Activated CD4-positive, alpha-beta T cell treated with anti-CD3 and anti-CD28 coated beads, Interleukin-2, amount 50 U/mL, for 24 hours (primary cell): ENCODE results near the gene OR2A42.
"Not testable (repeated sequence)": the region's sequence is repeated elsewhere in the genome, so short reads cannot be mapped to it uniquely, and the experiment has no call there.

Source experiments
- DNase-seq, 2 donors: peaks; one replicate each; pipeline ENCODE4 v3.0.0-alpha.2; 2020; ENCODE audit warnings: low read depth in 1 of 2, low spot score in 1 of 2

OR2A42 gene

DNA sequence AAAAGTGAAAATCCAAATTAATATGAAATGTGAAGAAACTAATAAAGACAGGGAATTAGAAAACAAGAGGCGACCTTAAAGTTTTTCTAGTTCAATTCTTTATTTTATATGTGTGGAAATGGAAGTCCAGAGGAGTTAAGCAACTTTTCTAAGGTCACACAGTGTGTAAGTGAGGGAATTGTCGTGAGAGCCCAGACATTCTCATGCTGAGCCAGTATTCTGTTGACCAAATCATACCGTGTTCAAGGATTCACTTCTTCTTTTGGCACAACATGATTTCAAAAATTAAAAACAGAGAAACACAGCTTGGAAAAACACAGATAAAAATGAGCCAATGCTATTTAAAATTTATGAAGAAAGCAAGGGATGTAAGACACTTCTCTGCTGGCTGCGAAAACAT, 12.5 kb downstream of the OR2A42 start:
- not testable (repeated sequence) for DNase-seq

DNA sequence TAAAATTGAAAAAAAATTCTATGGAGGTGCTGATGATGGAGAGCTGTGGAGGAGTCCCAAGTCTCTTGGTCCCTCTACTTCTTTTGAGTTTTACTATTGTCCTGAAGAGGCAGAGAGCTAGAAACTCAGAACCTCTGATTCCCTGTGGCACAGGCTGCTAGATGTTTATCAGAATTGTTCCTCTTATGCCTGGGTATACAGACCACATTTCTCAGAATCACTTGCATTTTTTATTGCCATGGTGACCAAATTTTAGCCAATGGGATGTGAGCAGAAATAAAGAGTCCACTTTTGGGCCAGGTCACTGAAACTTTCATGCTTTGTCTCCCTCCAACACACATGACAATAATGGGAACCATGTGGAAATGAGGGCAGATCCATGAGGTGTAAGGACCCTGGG, 15.7 kb downstream of the OR2A42 start:
- not testable (repeated sequence) for DNase-seq

- not testable (repeated sequence) for DNase-seq
Measured at GRCh38 chr7:144220531-144220930, 18.9 kb downstream of the OR2A42 start.

GRCh38 chr7:144219149-144219548, 20.3 kb downstream of the OR2A42 start:
- DNase-seq: not testable (repeated sequence)

DNA sequence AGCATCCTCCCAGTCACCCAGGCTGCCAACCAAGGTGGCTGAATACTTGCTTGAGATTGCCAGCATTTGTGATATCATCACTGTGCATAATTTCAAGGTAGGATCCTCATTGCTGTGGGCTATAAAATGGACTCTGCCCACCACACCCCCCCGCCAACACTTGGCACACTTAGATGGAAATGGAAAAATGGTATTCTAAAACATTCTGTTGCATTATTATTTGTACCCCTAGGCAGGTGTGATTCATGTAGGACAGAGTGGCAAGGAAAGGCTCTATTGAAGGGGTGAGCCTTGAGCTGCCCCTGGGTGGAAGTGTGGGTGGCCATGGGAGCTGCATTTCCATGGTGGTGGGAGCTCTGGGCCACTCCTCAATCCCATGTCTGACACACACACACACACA, 20.8 kb downstream of the OR2A42 start:
- DNase-seq: not testable (repeated sequence)

DNA sequence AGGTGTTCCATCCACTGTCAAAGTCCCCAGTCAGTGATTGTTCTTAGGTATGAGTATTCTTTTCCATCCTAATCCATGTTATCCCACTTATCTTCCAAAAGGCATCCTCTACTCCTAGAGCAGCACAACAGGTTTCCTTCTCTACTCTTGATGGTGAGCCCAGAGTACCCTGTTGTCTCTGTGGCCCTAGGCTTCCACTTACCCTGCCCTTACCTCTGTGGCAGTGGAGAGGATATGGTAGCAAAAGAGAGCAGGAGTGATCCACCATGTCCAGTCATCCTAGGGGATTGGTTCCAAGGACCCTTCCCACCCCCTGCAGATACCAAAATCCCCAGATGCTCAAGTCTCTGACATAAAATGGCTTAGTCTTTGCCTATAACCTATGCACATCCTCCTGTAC, 22.2 kb downstream of the OR2A42 start:
- DNase-seq: not testable (repeated sequence)

DNA sequence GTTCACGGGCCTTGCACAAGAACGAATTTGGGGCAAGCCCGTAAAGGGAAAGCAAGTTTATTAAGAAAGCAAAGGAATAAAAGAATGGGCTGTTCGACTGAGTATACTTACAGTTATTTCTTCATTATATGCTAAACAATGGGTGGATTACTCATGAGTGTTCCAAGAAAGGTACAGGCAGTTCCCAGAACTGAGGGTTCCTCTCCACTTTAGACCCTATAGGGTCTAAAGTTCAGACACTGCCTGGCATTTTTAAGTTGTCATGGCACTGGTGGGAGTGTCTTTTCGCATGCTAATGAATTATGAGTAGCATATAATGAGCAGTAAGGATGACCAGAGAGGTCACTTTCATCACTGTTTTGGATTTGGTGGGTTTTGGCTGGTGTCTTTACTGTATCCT, 34.1 kb downstream of the OR2A42 start:
- not testable (repeated sequence) for DNase-seq

DNA sequence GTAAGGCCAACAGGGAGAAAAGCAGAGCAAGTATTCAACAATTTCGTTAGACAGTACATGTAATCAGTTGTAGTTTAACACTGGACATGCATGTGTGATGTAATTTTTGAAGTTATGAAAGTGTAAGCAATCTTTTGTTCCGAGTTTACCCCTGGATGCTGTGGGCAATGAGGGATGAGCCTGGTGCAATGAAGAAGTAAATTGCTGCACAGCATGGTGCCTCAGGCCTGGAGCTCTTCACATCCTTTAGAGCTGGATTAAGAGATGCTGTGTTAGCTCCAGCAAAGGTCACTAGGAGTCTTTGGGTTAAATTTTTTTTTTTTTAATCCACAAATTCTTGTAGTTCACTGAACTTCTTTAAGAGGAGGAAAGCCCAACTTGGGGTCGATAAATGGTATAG, 36.3 kb downstream of the OR2A42 start:
- DNase-seq: not testable (repeated sequence)

DNA sequence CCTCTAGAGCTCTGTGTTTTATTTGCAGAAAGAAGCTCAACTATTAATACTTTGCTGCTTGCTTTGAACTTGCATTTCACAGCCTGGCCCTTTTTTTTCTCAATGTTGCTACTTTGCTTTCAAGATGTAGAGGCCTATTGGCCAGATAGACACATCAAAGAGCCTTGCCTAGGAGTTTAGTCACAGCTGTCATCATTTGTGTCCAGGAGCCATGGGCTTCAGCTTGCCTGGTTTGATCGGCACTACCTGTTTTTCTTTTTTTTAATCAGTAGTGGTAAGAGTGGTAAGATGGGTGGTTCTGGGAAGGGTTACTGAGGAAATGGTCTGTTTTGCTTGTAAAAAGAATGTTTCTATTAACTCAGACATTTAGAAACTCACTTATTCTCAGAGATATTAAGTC, 37.4 kb downstream of the OR2A42 start:
- DNase-seq: not testable (repeated sequence)

DNA sequence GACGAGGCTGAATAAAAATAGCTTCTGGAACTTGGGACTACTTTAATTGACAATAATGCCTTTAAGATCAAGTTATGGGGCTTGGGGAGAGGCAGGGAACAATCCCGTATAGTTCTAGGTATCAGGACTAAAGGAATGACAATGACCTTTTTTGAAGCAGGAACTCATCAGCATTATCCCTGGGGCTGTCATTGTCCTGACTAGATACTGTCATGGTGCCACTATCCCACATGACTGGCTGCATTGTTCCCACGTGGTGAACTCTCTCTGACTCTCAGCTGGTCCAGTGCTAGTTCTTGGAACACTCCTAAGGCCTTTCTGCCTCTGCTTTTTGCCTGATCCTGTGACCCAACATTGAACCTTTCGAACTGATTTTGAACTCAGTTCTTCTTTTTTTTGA, 40.5 kb downstream of the OR2A42 start:
- not testable (repeated sequence) for DNase-seq

GRCh38 chr7:144195212-144195872, 44.1 kb downstream of the OR2A42 start, which contains the start of gene ARHGEF35:
ARHGEF35 (minus strand) TSS chr7:144195833; CDS start chr7:144188383, 7,450 bp downstream.
- DNase-seq: not testable (repeated sequence)

- DNase-seq: not testable (repeated sequence)
Measured at GRCh38 chr7:144194453-144194852, 45.0 kb downstream of the OR2A42 start.

- DNase-seq: not testable (repeated sequence)
Measured at GRCh38 chr7:144193782-144194181, 45.6 kb downstream of the OR2A42 start.

DNA sequence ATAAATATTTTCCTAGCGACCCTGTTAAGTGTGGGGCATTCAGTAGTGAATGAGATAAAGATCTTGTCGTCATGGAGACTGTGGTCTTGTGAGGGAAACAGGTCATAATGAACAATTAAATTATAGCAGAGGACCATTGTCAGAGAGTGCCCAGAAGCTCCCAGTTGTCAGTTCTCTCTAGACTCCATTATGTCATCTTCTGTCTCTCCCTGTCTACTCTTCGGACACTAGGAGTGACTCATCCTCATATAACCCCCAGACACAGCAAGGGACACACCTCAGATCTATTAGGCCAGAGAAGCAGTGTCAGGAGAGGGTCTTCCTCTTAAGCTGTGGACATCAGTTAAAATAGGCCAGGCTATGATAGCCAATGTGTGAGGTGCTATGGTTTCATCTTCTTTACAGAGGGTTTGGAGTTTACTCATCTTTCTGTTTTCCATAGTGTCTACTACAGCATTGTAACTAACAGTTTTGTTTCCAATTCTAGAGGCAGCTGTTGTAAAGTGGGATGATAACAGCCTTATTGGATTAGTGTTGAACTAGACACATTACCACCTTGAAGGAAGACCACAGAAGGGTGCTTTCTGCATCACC, 50.7 kb downstream of the OR2A42 start:
- DNase-seq: not testable (repeated sequence)

DNA sequence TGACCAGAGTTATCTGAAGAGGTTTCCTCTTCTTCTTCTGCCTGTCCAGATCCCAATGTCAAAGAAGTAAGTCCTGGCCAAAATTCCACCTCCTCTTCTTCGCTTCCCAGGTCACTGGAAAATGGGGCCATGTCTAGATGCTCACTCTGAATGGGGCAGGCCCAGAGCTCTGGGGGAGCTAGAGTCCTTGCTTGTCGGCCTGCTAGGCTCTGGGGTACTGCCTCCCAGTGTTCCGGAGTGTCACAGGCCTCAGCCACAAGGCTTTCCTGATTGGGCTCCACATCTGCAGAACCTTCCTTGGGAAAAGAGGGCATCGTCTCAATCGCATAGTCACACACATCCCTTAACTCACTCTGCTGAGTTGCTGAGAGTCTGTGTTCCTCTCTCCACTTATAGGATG, 51.6 kb downstream of the OR2A42 start:
- not testable (repeated sequence) for DNase-seq

DNA sequence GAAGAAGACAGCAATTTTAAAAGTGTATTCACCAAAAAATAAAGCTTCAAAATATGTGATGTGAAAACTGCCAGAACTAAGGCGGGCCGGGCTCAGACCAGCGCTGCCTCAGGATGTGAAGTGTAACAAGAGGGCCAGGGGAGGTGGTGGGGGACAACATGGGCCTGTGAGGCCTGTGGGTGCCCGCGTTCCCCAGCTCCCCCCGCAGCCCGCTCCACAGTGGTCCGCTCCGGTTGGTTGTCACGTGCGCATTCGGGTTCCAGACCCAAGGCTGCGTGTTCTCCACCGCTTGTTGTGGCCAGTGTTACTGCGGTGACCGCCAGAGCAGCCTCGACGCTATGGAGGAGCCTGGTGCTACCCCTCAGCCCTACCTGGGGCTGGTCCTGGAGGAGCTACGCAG, 56.2 kb downstream of the OR2A42 start, which contains the start of gene CTAGE4:
CTAGE4 (plus strand) TSS at position 301 of the 400 bp plus-strand sequence; CDS start at position 339, 38 bp downstream.
- DNase-seq: not testable (repeated sequence)

DNA sequence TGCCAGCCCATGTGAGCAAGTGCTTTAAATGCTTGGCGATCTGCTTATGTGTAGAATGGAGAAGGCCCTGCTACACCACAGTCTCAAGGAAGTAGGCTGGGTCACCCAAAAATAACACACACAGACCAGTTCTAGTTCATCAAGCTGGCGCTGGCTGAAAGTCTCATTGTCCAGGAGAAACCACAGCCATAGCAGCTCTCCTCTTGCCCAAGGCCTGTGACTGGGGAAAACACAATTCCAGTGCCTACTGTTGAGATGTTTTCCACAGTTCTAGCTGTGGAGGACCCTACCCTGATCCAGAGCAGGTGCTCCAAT, 60.3 kb downstream of the OR2A42 start:
- DNase-seq: not testable (repeated sequence)

GRCh38 chr7:144178380-144179164, 60.8 kb downstream of the OR2A42 start:
- DNase-seq: peak in 1 of 2 donors; percentile 7
